HFF-Myc (cell line): Measurements from ENCODE around the gene TMPRSS7.

Source experiments
- DNase-seq: peaks from one replicate; pipeline ENCODE4 v3.0.0-alpha.2; 2011; ENCODE audit warnings: low read depth; ENCODE audit errors: extremely low read depth
- H3K4me3 ChIP-seq: replicated peaks from 2 replicates; pipeline ENCODE4 v1.5.1; 2011; ENCODE audit warnings: low read depth, mild to moderate bottlenecking, control low read depth, low read length
- TF ChIP-seq, protein P1 (sequence below): IDR thresholded peaks from 2 replicates; pipeline ENCODE4 v1.5.1; 2012; ENCODE audit warnings: mild to moderate bottlenecking, low read depth, low read length, control low read depth; ENCODE audit errors: missing control alignments

Gene TMPRSS7

DNA sequence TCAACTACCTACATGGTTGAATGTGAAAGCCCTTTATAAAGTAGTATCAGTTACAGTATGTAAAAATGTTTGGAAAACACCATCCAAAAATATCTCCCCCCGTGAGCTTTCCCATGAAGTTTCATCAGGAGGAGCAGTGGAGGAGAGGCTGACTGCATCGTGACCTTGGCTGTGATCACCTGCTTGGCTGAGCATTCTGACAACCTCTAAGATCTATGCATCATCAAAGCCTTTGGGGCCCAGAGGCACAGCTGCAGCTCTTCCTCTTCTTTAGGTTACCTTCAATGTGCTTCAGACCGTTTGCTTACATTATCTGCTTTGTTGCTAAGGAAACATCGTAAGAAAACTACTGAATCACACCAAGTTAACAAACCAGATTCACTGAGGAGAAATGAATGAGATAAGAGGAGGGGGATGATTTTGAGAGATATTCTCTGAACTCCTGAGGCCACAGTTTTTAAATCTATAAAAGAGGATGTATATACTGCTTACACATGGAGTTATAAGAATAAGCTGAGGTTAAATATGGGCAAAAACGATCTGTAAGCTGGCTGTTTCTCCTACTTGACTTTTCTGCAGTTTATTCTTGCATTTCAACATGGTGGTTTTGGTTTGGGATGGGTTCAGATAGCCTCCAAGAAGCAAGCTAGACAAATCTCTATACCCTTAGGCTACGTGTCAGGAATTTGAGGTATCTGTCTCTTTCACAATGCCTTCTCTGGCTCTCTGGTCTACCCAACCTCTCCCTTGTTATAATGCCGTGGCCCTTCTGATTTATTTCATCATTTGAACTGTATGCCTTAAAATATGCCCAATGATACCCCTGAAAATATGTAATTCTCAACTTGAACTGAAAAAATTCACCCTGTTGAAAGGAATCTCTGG lies 94.5 kb downstream of the TMPRSS7 start:
- H3K4me3 ChIP-seq = no peak overlapping the region
- no peak for DNase-seq
- TF ChIP-seq, protein P1, sequence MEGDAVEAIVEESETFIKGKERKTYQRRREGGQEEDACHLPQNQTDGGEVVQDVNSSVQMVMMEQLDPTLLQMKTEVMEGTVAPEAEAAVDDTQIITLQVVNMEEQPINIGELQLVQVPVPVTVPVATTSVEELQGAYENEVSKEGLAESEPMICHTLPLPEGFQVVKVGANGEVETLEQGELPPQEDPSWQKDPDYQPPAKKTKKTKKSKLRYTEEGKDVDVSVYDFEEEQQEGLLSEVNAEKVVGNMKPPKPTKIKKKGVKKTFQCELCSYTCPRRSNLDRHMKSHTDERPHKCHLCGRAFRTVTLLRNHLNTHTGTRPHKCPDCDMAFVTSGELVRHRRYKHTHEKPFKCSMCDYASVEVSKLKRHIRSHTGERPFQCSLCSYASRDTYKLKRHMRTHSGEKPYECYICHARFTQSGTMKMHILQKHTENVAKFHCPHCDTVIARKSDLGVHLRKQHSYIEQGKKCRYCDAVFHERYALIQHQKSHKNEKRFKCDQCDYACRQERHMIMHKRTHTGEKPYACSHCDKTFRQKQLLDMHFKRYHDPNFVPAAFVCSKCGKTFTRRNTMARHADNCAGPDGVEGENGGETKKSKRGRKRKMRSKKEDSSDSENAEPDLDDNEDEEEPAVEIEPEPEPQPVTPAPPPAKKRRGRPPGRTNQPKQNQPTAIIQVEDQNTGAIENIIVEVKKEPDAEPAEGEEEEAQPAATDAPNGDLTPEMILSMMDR = no peak

DNA sequence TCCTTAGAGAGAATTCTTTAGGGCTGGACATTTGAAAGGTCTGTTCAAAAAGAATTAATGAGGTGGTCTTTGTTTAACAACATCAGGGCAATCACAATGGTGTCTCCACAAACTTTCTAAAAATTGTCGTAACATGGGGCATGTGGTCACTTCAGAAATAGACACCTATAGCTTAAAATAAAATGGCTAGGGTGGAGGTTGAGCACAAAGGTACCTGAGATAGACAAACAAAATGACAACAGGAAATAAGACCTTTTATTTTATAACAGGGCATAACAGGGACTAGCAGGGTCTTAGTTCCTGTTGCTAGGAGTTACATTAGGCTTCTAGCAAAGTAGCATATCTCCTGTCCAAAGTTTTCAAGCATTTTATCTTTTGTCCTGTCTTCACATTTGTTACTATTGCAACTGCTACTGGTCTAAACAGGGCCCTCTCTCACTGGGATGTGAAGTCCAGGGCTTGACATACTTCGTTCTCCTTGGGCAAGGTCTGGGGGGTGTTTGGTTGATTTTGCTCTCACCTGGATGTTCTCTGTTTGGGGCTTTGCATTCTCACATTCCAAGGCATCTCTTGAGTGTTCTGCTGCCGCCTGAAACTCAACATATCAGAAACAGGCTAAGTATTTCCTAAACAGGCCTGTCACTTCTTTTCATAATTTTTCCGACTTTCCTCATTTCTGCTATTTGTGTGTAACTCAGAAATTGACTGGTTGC lies 95.5 kb downstream of the TMPRSS7 start:
- DNase-seq = no peak
- no peak overlapping the region for H3K4me3 ChIP-seq
- TF ChIP-seq, protein P1 = no peak

DNA sequence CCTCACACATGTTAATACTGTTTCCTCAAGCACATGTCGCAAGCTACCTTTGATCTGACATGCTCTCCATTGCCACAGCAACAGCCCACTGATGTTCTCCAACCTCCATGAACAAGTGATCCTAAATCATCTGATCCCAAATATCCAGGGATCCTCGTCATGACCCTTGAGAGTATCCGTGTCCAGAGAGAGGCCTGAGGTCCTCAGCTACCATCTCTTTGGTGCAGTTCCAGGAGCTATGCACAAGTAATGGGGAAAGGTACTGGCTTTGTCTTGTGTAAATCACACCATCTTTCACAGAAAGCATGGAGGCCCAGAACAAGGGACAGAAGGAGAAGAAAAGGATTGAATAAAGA lies 96.1 kb downstream of the TMPRSS7 start:
- no peak for DNase-seq
- TF ChIP-seq, protein P1 = no peak
- no peak overlapping the region for H3K4me3 ChIP-seq
